Activated CD4-positive, alpha-beta T cell treated with anti-CD3 and anti-CD28 coated beads for 36 hours (primary cell): ENCODE measurements around the gene FAM50B. TPM values are rescaled to one million over a fixed set of nuclear protein-coding genes. Genes with fewer than 3 reads are reported as not detected.

Source experiments
- ATAC-seq: fragments of 200-7000 bp; cut with Tn5 transposase; one replicate; pipeline ENCODE4 v1.10.0; 2021; ENCODE audit warnings: mild to moderate bottlenecking, moderate library complexity
- CTCF ChIA-PET: fragments of 350-600 bp; sonication (Branson Sonifier 250); formaldehyde crosslinking; loops from one replicate; lab custom pipeline; 2021; ENCODE audit warnings: antibody characterized with exemption; lab: Charles Lee
- POLR2A ChIA-PET: fragments of 350-600 bp; sonication (Branson Sonifier 250); formaldehyde crosslinking; loops from one replicate; lab custom pipeline; 2021; ENCODE audit warnings: antibody characterized with exemption, inconsistent platforms; lab: Charles Lee
- DNase-seq: peaks from one replicate; pipeline ENCODE4 v3.0.0-alpha.2; 2020
- H3K27ac Mint-ChIP-seq: one replicate; pipeline ENCODE4 v1.8.0; 2021; ENCODE audit warnings: mixed read lengths
- H3K27me3 Mint-ChIP-seq: one replicate; pipeline ENCODE4 v1.8.0; 2021; ENCODE audit warnings: mixed read lengths
- H3K36me3 Mint-ChIP-seq: one replicate; pipeline ENCODE4 v1.8.0; 2021; ENCODE audit warnings: low read depth, mixed read lengths
- H3K4me1 Mint-ChIP-seq: one replicate; pipeline ENCODE4 v1.8.0; 2021; ENCODE audit warnings: mixed read lengths
- H3K4me3 Mint-ChIP-seq: one replicate; pipeline ENCODE4 v1.8.0; 2021; ENCODE audit warnings: mild to moderate bottlenecking, moderate library complexity, mixed read lengths
- H3K9me3 Mint-ChIP-seq: one replicate; pipeline ENCODE4 v1.8.0; 2021; ENCODE audit warnings: low read depth, mixed read lengths
- intact Hi-C, 2 experiments: fragments of 100-400 bp; cut with DNase I in 1 of 2; cut with micrococcal nuclease in 1 of 2; formaldehyde crosslinking; loops; one replicate each; pipeline versions ENCODE4 v1.14.2 to v1.15.1; 2022 to 2024; cut with DNase I, micrococcal nuclease
- total RNA-seq, 2 experiments: library from RNA; stranded (reverse); gene quantifications; one replicate each; pipeline ENCODE4 v1.2.3, GENCODE V29; 2021

Gene FAM50B
- total RNA-seq, 2 experiments from 2014 or later: 8.8 to 10.2 TPM

DNA sequence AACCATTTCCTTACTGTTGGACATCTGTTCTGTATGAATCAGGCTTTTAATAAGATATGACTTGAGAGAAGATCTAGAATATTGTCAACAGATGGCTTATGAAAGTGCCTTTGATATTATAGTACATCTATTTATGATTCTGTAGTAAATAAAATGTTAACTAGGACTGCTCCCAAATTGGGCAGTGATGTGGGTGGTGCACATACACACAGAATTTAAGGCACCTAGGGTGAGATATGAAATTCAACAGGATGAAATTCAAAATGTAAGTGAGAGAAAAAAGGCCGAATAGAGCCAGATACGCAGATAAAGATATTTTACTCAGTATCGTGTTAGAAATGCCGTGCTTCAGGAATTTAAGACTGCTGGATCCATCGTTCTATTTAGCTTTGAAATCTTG lies 26.3 kb downstream of the FAM50B start:
- ChIA-PET POLR2A (no interaction called here), CTCF (interaction anchor here (2.7 kb wide), 1 partner anchor 26 kb away, joined by 14 read pairs; the partner anchor contains the start of gene FAM50B)
- H3K4me3 Mint-ChIP-seq: no peak overlapping the region
- no peaks in the 10 kb centered on the region for H3K36me3 Mint-ChIP-seq
- H3K27me3 Mint-ChIP-seq: peaks cover 4% of the 10 kb centered on the region
- H3K4me1 Mint-ChIP-seq: peaks cover 2% of the 10 kb centered on the region
- intact Hi-C loops: no loop called here
- no peaks in the 10 kb centered on the region for H3K9me3 Mint-ChIP-seq
- ATAC-seq (no peak), DNase-seq (no peak)
- H3K27ac Mint-ChIP-seq: no peak overlapping the region

DNA sequence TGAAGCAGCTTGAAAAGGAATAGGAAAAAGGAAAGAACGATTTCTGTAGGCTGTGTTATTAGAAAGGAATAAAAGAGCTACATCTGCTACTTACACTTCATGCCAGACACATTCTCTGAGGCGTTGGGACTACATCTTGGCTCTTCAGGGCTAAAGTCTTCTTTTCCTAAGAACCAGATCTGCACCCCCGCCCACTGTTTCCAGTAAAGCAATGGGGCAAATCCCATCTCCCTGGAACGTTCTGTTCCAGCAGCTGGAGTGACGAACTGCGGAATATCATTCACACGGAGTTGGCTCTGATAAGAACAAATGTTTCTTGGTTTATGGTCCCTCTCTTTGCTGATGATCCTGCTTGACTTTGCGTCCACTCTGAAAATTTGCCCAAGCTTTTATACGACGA lies 26.9 kb downstream of the FAM50B start:
- H3K27me3 Mint-ChIP-seq: peaks cover 4% of the 10 kb centered on the region
- DNase-seq: no peak

DNA sequence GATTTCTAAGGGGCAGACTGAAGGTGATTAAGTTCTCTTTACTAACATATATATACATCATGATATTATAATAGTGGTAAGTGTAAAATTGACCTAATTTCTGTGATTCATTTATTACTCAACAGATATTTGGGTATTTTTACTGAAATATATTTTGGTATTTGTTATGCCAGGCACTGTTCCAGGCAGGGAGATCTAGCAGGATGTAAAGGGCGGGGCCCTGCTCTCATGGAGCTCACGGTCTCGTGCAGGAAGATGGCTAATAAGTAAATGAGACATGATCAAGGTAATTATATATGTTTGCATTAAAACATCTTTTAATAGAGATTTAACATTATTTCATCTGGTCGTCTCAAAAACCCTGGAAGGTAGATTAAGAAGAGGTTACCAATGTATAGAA lies 27.7 kb downstream of the FAM50B start:
- Mint-ChIP-seq H3K36me3 (no peaks in the 10 kb centered on the region), H3K27me3 (peaks cover 4% of the 10 kb centered on the region), H3K4me1 (no peaks in the 10 kb centered on the region), H3K27ac (no peak overlapping the region), H3K4me3 (no peak overlapping the region), H3K9me3 (no peaks in the 10 kb centered on the region)
- ChIA-PET POLR2A (no interaction called here), CTCF (interaction anchor here (2.7 kb wide), 1 partner anchor 27 kb away, joined by 14 read pairs; the partner anchor contains the start of gene FAM50B)
- intact Hi-C loops: no loop called here
- ATAC-seq (no peak), DNase-seq (no peak)

More for the DNA sequence above, 26.9 kb downstream of the FAM50B start:
- Mint-ChIP-seq H3K4me3 (no peak overlapping the region), H3K27ac (no peak overlapping the region), H3K36me3 (no peaks in the 10 kb centered on the region), H3K4me1 (no peaks in the 10 kb centered on the region), H3K9me3 (no peaks in the 10 kb centered on the region)
- intact Hi-C loops: no loop called here
- ATAC-seq: no peak
- ChIA-PET CTCF (interaction anchor here (2.7 kb wide), 1 partner anchor 26 kb away, joined by 14 read pairs; the partner anchor contains the start of gene FAM50B), POLR2A (no interaction called here)

DNA sequence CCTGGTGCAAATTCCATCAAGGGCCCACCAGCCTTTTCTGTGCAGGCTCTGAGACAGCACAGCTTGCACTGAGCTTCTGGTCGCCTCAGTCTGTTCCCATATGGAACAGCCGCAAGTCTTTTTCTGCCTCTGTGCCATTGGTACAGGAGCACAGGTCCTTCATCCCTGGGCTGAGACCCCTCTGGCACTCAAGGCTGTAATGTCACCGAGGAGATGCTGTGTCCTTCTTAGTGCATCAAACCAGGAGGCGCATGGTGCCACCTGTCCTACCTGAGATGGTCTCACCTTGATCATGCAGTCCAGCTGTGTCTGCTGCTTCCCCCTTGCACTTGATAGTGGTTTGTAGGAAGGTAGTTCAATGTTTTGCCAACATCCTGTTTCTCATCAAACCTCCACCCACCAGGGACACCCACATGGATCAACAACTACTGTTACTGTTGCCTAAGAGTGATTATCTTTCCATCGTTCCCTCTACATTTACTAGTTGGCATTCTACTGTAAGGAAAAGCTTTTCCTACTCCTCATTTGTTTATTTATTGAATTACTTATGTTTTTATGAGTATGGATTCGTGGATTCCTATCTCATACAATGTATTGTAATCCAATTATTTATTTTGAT lies 29.0 kb downstream of the FAM50B start:
- intact Hi-C loops: no loop called here
- H3K27me3 Mint-ChIP-seq: no peaks in the 10 kb centered on the region
- H3K4me3 Mint-ChIP-seq: no peak overlapping the region
- POLR2A ChIA-PET: no interaction called here
- DNase-seq (no peak), ATAC-seq (no peak)
- H3K36me3 Mint-ChIP-seq: no peaks in the 10 kb centered on the region
- no peaks in the 10 kb centered on the region for H3K4me1 Mint-ChIP-seq
- no peaks in the 10 kb centered on the region for H3K9me3 Mint-ChIP-seq
- H3K27ac Mint-ChIP-seq: no peak overlapping the region
- CTCF ChIA-PET: interaction anchor here (1.0 to 2.7 kb wide), 2 partner anchors 29 to 54 kb away, joined by 3 to 14 read pairs; partner anchors contain the start of gene FAM50B

DNA sequence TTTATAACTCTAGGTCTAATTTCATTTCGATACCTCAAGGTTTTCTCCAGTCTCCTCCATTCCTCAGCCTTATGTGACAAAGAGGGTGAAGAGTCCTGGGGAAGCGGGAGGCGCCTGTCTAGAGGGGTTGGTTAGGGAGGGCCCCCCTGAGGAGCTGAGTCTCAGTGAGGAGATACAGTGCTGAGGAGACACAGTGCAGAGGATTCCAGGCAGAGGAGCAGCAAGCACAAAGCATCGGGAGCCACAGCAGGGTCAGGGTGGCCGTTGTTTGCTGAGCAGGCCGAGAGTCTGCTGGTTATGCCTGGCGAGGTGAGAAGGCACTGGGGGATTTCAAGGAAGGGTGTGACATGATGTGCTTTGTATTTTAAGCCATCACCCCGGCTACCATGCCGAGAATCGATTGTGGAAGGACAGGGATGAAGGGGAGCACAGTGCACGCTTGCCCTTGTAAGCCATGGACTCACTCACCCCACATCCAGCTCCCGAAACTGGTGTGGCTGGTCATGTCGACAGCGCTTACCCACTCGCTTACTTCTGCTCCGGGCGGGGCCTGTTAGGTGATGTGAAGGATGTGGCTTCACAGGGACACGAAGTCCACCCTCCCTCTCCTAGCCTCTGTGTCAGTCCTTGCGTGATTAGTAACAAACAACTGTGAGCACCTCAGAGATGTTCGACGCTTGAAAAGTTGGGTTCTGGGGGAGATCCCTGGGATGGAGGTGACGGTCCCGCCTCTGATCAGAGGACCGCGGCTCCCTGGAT lies 30.2 kb downstream of the FAM50B start:
- no peak overlapping the region for H3K27ac Mint-ChIP-seq
- DNase-seq (no peak), ATAC-seq (no peak)
- CTCF ChIA-PET: no interaction called here
- H3K4me3 Mint-ChIP-seq: no peak overlapping the region
- H3K9me3 Mint-ChIP-seq: no peaks in the 10 kb centered on the region
- H3K4me1 Mint-ChIP-seq: no peaks in the 10 kb centered on the region
- intact Hi-C loops: no loop called here
- POLR2A ChIA-PET: no interaction called here
- H3K36me3 Mint-ChIP-seq: no peaks in the 10 kb centered on the region
- H3K27me3 Mint-ChIP-seq: no peaks in the 10 kb centered on the region

DNA sequence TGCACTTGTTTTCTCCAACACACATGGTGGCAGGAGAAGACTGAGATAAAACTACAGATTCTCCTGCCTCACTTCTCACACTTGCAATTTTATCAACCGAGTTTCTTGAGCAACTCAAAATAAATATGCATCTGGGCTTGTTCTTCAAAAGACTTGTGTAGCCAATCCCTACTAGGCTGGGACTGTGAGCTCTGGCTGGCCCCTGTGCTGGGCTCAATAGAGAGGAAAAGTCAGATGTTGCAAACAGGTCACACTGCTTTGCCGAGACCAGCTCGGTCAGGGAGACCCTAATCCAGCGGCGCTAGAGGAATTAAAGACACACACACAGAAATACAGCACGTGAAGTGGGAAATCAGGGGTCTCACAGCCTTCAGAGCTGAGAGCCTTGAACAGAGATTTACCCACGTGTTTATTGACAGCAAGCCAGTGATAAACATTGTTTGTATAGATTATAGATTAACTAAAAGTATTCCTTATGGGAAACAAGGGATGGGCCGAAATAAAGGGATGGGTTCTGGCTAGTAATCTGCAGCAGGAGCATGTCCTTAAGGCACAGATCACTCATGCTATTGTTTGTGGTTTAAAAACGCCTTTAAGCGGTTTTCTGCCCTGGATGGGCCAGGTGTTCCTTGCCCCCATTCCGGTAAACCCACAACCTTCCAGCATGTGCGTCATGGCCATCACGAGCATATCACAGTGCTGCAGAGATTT lies 32.7 kb downstream of the FAM50B start:
- intact Hi-C loops: no loop called here

DNA sequence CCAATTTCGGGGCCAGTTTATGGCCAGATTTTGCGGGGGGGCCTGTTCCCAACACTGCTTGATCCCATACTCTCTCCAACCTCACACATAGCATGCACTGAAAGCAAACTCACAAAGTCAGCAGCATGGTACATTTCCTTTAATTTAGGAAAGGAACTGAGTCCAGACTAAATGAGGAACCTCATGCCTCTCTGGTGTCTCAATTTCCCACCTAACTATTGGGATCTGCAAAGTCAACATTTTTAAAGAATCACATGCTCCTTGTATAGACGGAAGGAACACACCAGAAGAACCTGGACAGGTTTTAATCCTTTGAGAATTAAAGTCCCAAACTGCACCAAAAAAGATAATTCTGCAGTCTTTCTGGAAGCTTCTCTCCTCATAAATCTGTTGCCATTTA lies 33.3 kb downstream of the FAM50B start:
- intact Hi-C loops: no loop called here
- Mint-ChIP-seq H3K27me3 (no peaks in the 10 kb centered on the region), H3K4me3 (no peak overlapping the region), H3K36me3 (no peaks in the 10 kb centered on the region), H3K27ac (no peak overlapping the region), H3K9me3 (no peaks in the 10 kb centered on the region), H3K4me1 (no peaks in the 10 kb centered on the region)
- ATAC-seq (no peak), DNase-seq (no peak)
- ChIA-PET CTCF (no interaction called here), POLR2A (no interaction called here)

More for the DNA sequence above, 32.7 kb downstream of the FAM50B start:
- Mint-ChIP-seq H3K4me3 (no peak overlapping the region), H3K27me3 (no peaks in the 10 kb centered on the region), H3K36me3 (no peaks in the 10 kb centered on the region), H3K9me3 (no peaks in the 10 kb centered on the region), H3K4me1 (no peaks in the 10 kb centered on the region), H3K27ac (no peak overlapping the region)
- DNase-seq: no peak
- CTCF ChIA-PET: no interaction called here
- no peak for ATAC-seq
- POLR2A ChIA-PET: no interaction called here

DNA sequence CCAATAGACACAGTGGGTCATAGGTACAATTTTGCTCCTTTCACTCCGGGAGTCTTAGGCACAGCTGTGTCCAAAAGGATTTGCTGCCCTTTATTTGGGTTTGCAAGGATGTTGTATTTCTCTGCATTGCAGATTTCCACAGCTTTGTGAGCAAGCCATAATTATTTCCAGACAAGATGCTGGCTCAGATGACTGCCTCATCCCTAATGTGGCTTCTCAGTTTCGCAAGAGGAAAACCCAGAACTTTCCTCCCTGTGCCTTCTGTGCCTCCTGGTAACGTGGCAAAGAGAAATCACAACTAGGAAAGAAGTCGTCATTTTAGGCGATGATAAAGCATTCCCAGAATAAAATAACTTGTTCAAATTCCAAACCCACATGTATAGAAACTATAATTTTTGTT lies 33.7 kb downstream of the FAM50B start:
- no peaks in the 10 kb centered on the region for H3K27me3 Mint-ChIP-seq
- intact Hi-C loops: no loop called here
- no peaks in the 10 kb centered on the region for H3K9me3 Mint-ChIP-seq
- no peak overlapping the region for H3K4me3 Mint-ChIP-seq
- ATAC-seq: no peak
- H3K4me1 Mint-ChIP-seq: no peaks in the 10 kb centered on the region
- ChIA-PET POLR2A (no interaction called here), CTCF (interaction anchor here (0.6 to 0.7 kb wide), 2 partner anchors 14 to 248 kb away, joined by 3 read pairs; no protein-coding TSS in a partner anchor)
- H3K27ac Mint-ChIP-seq: no peak overlapping the region
- H3K36me3 Mint-ChIP-seq: no peaks in the 10 kb centered on the region
- no peak for DNase-seq

DNA sequence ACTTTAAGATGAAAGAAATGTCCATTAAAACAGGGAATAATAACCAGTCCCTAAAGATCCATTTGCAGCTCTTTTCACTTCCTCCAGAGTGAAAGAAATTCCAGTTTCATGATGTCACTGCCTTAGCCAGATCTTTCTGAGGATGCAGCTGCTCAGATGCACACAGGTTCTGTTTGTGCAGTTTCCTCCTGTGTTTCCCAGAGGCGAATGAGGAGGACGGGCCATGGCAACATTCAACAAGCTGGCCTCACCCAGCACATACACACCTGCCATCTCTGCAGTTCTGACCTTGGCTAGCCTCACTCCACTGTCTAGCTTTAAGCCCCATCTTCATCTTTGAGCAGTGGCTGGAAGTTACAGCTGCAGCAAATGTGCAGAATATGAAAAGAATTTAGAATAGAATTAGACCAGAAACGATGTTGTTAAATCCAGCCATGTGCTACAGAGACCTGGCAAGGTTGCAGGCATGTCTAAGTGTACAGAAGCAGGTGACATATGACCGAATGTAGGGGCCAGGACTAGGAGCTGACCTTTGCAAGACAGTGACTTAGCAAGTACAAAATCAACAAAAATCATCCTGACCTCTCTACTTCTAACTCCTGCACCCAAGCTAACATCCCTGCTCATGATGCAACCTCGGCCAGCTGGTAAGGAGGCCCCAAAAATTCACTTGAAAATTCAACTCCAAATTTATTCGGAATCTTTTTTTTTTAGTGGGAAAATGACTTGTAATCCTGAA lies 35.0 kb downstream of the FAM50B start:
- Mint-ChIP-seq H3K4me1 (no peaks in the 10 kb centered on the region), H3K27ac (no peak overlapping the region), H3K36me3 (no peaks in the 10 kb centered on the region), H3K9me3 (no peaks in the 10 kb centered on the region), H3K4me3 (no peak overlapping the region), H3K27me3 (no peaks in the 10 kb centered on the region)
- CTCF ChIA-PET: interaction anchor here (0.7 to 1.5 kb wide), 3 partner anchors 9 to 385 kb away, joined by 3 read pairs; no protein-coding TSS in a partner anchor
- ATAC-seq: no peak
- DNase-seq: no peak
- intact Hi-C loops: no loop called here
- POLR2A ChIA-PET: no interaction called here

DNA sequence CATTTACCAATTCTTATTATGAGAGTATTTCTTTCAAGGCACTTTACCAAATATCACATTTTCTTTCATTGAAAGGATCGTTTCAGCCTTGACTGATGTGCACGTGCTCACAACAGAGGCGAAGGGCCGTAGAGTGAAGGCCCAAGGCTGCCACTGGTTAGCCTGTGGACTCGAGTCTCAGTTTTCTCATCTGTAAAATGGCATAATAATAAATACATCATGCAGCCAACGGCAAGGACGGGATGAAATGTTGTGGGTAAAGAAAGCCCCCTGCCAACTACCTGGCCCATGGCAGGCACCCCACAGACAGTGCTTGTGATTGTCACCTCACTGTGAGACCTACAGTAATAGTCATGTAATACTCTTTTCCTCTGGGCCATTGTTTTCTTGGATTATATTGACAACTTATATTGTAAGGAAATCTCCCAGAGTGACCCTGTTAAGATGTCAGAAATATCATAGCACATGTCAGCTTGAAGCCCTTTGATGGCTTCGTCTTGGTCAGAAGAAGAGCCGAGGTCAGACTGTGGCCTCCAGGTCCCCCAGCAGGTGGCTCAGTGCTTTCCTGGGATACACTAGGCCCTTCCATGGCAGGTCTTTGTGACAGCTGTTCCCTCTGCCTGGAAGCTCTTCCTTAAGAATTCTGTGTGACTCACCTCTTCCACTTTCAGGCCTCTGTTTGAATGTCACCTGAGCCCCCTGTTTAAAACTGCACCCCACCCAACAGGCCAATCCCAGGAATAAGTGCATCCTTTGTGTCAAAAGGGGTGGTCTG lies 36.3 kb downstream of the FAM50B start:
- no peaks in the 10 kb centered on the region for H3K4me1 Mint-ChIP-seq
- no peak overlapping the region for H3K4me3 Mint-ChIP-seq
- no peak for DNase-seq
- CTCF ChIA-PET: interaction anchor here (1.0 to 1.5 kb wide), 4 partner anchors 11 to 122 kb away, joined by 3 to 4 read pairs (median 3); no protein-coding TSS in a partner anchor
- no peak for ATAC-seq
- H3K27me3 Mint-ChIP-seq: peaks cover 2% of the 10 kb centered on the region
- H3K9me3 Mint-ChIP-seq: no peaks in the 10 kb centered on the region
- POLR2A ChIA-PET: no interaction called here
- no peaks in the 10 kb centered on the region for H3K36me3 Mint-ChIP-seq
- intact Hi-C loops: no loop called here
- H3K27ac Mint-ChIP-seq: no peak overlapping the region
